Frontal cortex (tissue), 4 donors: Measurements from ENCODE around the gene VSTM1. TPM values are rescaled to one million over a fixed set of nuclear protein-coding genes. Genes with fewer than 3 reads are reported as not detected.
"Not testable (repeated sequence)": the region's sequence is repeated elsewhere in the genome, so short reads cannot be mapped to it uniquely, and the experiment has no call there.

Experiments used
- DNase-seq, 2 donors: peaks; one replicate each; pipeline ENCODE4 v3.0.0; 2012; ENCODE audit warnings: low spot score in 2 of 2
- FAIRE-seq: peaks from 2 replicates; lab custom pipeline; 2012; peaks lifted over from hg19 to GRCh38; lab: Jason Lieb, UNC
- total RNA-seq: library from RNA; depleted of rRNA; stranded (reverse); fragments of >200 nt; gene quantifications from one replicate; pipeline ENCODE4 v1.2.3, GENCODE V29; 2014
- donor health status: control.
- donor health status: control.
- donor health status: control.

The VSTM1 gene, protein sequence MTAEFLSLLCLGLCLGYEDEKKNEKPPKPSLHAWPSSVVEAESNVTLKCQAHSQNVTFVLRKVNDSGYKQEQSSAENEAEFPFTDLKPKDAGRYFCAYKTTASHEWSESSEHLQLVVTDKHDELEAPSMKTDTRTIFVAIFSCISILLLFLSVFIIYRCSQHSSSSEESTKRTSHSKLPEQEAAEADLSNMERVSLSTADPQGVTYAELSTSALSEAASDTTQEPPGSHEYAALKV
- not detected for total RNA-seq

DNA sequence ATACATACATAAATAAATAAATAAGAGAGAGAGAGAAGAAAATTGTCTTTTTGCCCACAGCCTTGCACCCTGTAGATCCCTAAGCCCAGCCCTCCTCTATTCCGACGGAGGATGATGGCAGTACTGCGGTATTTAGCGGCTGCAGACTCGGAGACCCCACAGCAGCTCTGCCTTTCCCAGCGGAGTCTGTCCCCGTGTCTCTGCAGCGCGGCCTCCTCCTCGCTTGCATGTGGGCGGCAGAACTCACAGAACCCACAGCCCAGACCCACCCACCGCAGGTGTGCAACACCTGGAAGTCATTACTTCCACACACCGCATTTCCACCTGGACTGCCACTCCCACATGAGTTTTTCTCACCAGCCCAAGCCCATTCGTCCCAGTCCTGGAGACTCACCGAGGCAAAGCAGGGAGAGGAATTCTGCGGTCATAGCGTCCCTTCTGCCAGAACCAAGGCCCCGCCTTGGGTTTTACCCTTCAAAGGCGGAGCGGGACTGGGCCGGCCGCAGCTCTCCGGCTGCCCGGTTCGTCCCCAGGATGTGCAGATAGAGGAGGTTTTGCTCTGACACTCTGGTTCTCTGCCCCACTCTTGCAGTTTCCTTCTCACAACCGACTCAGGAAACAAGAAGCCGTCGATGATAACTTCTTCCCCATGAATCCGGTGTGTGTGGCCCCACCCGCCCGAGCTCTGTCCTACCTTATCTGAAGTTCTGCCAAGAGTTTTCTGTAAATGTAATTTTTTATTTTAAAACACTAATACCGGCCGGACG lies at the start of gene VSTM1:
TSS of gene VSTM1 (minus strand) at position 548 of the 767 bp plus-strand sequence. CDS start at position 428, 120 bp downstream.
- FAIRE-seq (no peak), DNase-seq (no peak)

DNA sequence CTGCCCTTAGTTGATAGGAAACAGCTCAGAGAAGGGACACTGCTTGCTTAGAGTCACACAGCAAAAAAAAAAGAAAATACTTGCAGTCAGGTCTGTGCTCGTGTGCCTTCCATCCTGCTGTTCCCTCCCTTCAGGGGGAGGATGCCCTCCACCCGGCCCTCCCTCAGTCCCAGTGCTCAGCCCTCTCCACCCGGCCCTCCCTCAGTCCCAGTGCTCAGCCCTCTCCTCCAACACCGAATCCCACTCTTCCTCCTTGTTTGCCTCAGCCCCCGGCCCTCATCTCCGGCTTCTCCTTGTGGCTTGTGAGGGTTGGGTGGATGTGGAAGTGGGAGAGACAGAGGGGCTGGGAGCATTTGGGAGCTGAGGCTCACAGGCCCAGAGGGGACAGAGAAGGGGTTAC lies 46.0 kb upstream of the VSTM1 start:
- DNase-seq: no peak
- no peak for FAIRE-seq

DNA sequence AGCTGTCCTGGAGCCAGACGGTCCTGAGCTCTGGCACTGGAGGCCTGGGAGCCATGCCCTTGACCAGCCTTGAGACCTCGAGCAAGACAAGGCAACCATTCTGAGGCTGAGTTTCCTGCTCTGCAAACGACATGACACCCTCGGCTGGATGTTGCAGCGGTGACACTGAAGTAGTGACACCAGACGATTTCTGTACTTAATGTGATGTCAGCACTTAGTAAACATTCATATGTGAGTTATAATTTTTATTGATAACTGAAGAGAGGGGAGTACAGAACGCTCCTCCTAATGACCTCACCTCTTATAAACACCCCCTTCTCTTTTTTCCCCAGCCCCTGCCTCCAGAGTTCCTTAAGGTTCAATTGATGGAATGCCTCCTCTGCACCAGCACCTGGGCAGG lies 44.8 kb upstream of the VSTM1 start:
- no peak for DNase-seq
- no peak for FAIRE-seq

DNA sequence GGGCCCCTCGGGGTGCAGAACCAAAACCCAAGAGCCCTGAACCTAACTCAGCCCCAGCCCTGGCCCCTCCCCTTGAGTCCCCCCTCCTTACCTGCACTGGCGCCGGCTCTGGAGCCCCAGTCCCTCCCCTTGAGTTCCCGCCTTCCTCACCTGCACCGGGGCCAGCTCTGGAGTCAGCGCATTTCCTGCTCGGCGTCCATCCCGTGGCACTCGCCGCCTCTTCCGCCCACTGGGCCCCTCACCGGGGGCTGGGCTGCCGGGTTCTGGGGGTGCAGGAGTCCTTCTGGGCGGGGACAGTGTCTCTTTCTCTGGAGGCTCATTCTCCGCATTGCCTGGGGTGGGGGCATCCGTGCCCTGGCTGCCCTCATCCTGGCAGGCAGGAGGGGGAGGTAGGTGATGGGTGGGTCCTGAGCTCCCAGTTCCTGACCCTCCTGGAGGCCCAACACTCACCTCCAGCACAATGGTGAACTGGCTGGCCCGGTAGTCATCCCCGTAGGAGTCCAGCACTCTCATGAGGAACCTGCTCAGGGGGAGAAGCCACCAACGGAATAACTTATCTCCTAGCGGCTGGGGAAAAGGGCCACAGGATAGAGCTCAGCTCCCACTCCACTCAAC lies 44.3 kb upstream of the VSTM1 start:
- DNase-seq: no peak
- FAIRE-seq: no peak

DNA sequence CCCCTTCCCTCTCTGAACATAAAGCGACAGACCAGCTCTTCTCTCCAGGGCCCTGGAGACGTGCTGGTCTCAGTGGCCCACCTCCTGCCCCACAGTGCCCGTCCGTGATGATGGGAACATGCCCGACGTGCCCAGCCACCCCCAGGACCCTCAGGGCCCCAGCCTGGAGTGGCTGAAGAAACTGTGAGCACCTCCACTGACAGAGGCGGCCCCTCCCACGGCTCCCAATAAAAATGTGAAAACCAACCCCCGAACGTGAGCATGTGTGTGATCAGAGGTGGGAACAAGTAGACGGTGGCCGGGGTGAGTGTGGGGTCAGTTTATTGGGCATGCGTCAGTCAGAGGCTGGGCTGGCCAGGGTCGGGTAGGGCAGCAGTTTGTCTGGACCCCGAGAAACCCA lies 43.0 kb upstream of the VSTM1 start:
- FAIRE-seq (no peak), DNase-seq (no peak)

DNA sequence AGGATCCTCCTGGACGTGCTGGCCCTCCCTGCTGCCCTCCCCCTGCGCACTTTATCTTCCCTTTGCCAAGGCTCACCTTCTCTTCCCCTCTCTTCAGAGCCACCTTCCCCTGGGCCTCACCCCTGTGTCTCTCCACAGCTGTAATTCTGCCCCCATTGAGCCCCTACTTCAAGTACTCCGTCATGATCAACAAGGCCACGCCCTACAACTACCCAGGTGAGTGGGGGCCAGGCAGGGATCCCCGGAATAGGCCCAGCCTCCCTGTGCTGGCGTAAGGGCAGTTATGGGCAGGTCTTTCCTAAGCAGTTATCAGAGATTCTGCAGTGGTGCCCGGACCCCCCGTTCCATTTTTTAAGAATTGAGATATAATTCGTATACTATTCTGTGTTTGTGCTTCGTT lies 42.1 kb upstream of the VSTM1 start:
- no peak for FAIRE-seq
- no peak for DNase-seq

DNA sequence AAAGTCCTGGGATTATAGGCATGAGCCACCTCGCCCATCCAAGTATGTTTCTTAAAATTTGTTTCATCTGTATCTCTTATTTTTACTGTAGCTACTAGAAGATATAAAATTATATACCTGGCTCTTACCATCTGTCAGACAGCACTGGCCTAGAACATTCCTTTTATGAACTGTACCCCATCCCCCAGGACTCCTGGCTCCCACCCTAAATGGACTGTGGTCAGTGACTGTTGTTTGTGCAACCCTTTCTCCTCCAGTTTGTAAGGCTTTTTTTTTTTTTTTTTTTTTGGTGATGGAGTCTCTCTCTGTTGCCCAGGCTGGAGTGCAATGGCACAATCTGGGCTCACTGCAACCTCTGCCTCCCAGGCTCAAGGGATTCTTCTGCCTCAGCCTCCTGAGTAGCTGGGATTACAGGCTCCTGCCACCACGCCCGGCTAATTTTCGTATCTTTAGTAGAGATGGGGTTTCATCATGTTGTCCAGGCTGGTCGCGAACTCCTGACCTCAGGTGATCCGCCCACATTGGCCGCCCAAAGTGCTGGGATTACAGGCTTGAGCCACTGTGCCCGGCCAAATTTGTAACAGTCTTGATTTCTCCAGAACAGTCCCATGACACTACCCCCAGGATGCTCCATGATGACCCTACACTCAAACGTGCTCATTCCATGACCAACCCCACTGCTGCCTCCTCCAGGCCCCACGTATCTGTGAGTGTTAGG lies 41.5 kb upstream of the VSTM1 start:
- FAIRE-seq (no peak), DNase-seq (no peak)

DNA sequence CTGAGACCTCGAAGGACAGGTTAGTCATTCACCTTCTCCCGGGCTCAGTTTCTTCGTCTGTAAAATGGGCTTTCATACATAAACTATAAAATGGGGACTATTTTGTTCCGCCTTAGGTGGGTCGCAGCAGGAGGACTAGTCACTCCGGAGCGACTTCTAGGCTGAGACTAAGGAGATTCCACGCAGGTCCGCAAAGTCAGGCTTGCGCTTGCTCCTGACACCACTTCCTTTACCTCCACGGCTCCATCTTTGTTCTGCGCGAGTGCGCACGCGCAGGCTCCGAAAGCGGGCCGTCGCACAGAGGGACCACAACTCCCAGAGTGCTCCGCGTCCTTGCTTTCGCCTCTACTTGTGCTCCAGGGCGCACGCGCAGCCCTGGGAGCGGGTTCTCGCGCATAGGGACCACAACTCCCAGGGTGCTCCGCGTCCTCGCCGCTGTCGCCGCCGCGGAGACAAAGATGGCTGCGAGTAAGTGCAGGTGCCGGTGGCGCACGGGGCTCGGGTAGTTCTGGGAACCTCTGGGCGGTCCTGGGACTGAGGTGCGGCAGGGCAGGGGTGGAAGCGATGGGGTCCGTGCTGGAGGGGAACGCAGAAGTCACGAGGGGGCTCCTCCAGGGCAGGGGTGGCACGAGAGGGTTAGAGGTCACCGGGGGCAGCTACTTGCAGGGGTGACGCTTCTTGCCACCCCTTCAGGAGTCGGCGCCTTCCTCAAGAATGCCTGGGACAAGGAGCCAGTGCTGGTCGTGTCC lies 38.9 kb upstream of the VSTM1 start, which contains the start of gene NDUFA3:
TSS of gene NDUFA3 (plus strand) at position 435 of the 749 bp plus-strand sequence. CDS start at position 459, 24 bp downstream.
- no peak for FAIRE-seq
- DNase-seq: peak; percentile 97 to 99

DNA sequence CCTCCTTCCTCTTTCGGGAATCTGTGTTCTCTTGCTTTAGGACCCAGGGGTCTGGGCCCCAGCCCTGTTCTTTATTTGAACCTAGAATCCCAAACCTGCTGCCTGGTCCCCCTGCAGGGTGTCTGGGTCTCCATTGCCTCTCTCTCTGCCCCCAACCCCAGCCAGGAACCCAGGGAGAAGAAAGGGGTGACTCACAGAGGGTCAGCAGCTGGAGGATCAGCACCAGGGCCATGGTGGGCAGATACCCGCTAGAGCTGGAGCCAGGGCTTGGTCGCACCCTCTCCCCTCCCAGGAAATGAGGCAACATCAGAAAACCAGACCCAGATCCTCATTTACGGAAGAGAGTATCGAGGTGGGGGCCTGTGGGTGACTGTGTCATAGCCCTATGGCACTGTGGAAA lies 36.9 kb upstream of the VSTM1 start, which contains the start of gene OSCAR:
TSS of gene OSCAR (minus strand) at position 243 of the 400 bp plus-strand sequence. CDS start at position 232, 11 bp downstream.
- FAIRE-seq: no peak

DNA sequence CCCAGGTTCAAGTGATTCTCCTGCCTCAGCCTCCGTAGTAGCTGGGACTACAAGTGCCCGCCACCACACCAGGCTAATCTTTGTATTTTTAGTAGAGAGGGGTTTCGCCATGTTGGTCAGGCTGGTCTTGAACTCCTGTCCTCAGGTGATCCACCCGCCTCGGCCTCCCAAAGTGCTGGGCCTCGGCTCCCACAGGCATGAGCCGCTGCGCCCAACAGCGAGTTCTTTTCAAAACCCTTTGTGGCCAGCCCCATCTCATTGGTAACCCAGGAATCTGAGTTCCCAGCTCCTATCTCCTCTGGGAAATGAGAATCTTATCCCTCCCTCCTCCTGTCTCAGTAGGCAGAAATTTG lies 36.2 kb upstream of the VSTM1 start:
- DNase-seq, FAIRE-seq: not testable (repeated sequence)

More for the DNA sequence above, 36.9 kb upstream of the VSTM1 start, which contains the start of gene OSCAR:
- no peak for DNase-seq

DNA sequence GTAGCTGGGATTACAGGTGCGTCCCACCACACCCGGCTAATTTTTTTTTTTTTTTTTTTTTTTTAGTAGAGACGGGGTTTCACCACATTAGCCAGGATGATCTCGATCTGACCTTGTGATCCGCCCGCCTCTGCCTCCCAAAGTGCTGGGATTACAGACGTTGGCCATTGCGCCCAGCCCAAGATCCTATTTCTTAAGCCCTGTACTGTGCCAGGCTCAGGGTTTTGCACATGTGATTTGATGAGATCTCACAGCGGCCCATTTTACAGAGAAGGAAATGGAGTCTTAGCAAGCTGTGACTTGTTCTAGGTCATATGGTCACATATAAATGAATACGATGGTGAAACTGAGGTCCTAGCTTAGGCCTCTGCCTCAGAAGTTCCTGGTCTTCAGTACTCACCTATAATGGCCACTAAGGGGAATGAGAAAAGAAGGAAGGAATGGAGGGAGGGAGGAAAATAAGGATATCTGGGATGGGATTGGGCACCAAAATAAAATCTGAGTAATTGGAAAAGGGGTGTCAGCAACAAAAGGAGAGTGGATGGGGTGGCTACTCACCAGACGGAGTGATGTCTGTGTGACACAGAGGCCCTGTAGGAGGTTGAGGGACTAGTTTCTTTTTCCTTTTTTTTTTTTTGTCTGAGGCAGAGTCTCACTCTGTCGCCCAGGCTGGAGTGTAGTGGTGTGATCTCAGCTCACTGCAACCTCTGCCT lies 35.6 kb upstream of the VSTM1 start:
- no peak for DNase-seq
- FAIRE-seq: no peak

DNA sequence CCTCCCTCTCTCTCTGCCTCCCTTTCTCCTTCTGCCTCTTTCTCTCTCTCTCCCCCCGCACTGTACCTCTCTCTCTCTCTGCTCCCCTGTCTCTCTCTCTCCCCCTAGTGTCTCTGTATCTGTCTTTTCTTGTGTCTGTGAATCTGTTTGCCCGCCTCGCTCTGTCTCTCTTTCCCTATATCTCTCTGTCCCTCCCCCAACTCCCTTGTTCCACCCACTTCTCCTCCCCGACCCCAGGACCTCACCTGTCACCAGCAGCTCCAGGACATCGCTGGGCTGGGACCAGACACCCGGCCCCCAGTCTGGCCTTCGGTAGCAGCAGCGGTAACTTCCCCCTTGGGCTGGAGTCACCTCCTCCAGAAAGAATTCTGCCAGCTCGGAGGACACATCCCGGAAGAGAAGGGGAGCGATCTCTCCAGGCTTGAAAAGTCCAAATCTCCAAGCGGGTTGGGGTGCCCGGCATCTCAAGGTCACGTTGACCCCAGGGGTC lies 33.0 kb upstream of the VSTM1 start:
- DNase-seq (no peak), FAIRE-seq (no peak)

DNA sequence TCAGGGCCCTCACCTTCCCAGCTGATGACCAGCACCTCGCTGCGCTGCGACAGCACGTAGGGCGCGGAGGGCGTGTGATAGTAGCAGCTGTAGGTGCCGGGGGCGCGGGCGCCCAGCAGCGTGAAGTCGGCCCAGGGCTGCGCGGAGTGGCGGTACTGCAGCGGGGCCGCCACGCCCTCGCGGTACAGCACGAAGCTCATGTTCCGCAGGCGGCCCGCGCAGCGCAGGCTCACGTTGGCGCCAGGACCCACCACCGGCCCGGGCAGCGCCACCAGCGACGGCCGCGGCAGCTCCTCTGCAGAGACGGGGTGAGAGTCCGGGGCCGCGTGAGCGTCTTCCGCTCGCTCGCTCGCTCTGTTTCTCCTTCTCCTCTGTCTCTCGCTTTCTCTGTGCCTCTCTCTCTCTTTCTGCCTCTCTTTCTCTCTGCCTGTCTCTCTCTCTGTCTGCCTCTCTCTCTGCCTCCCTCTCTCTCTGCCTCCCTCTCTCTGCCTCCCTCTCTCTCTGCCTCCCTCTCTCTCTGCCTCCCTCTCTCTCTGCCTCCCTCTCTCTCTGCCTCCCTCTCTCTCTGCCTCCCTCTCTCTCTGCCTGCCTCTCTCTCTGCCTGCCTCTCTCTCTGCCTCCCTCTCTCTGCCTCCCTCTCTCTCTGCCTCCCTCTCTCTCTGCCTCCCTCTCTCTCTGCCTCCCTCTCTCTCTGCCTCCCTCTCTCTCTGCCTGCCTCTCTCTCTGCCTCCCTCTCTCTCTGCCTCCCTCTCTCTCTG lies 32.3 kb upstream of the VSTM1 start:
- not testable (repeated sequence) for FAIRE-seq

DNA sequence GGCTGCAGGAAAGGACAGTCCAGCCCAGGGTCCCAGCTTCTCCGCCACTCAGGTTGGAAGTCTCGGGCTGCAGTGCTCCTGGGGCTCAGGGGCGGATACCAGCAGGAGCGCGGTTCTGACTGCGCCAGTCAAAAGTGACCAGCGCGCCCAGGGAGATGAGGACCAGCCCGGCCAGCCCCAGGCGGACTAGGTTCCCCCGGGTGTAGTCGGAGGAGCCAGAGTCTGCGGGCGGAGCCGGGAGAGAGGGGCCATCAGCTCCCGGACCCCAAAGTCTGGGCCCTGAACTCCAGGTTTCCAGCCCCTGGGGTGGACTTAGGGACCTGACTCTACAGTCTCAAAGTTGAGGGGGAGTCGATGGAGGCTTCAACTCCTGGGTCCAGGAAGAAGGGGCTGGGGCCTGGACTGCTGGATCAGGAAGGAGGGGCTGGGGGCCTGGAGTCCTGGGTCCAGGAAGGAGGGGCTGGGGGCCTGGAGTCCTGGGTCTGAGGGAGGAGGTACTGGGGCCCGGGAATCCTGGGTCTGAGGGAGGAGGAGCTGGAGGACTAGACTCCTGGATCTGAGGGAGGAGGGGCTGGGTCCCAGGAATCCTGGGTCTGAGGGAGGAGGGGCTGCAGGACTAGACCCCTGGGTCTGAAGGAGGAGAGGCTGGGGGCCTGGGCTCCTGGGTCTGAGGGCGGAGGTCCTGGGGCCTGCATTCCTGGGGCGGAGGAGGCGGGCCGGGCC lies 31.6 kb upstream of the VSTM1 start:
- FAIRE-seq: no peak

More for the DNA sequence above, 32.3 kb upstream of the VSTM1 start:
- peak in 1 of 2 donors; percentile 54 for DNase-seq

DNA sequence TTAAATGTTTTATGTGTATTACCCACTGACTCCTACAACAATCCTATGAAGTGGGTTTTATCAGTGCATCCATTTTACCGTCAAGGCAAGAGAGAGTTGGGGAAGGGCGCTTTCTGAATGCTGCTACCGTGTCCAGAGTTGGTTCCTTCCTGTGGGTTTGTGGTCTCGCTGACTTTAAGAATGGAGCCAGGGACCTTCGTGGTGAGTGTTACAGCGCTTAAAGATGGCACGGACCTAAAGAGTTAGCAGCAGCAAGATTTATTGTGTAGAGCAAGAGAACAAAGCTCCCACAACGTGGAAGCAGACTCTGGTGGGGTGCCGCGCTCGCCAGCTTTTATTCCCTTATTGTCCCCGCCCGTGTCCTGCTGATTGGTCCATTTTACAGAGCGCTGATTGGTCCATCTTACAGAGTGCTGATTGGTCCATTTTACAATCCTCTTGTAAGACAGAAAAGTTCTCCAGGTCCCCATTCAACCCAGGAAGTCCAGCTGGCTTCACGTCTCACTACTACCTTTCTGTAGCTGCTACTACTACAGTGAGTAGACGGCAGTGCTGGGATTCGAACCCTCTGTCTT lies 30.8 kb upstream of the VSTM1 start:
- DNase-seq (no peak), FAIRE-seq (no peak)

More for the DNA sequence above, 31.6 kb upstream of the VSTM1 start:
- no peak for DNase-seq

DNA sequence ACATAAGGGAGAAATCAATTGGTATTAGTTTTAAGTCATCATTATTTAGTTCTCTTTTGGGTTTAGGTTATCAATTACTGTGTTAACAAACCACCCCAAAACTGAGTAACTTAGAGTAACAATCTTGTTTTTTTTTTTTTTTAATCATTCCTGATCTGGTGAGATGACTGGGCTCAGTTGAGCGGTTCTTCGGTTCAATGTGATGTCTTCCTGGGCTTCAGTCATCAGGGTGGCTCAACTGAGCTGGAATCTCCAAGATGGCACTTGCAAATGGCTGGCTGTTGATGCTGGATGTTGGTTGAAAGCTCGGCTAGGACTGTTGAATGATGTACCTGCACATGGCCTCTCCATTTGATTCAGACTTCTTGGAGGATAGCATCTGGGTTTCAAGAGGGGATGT lies 20.7 kb upstream of the VSTM1 start:
- DNase-seq (no peak), FAIRE-seq (no peak)

DNA sequence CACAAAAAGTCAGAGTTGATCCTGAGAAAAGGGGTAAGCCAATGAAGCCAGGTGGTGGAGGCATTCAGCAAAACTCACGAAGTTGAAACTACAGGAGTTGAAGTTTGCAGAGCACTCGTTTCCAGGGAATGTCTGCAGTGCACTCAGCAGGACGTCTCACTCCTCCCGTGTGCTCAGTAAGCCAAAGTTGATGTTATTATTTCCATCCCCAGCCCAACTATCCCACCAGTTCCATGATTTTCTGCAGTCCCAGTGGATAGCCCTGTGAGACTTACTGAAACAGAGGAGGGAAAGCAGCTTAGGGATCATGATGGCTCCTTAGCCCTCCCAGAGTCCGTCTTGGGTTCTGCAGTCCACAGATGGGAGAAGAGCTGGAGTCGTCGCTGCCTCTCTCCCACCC lies 17.3 kb upstream of the VSTM1 start, which contains the start of gene TARM1:
TSS of gene TARM1 (minus strand) at position 334 of the 400 bp plus-strand sequence. CDS start at position 309, 25 bp downstream.
- DNase-seq: no peak
- FAIRE-seq: no peak
